ENCODE measurements around the gene BICDL2. TPM values are rescaled to one million over a fixed set of nuclear protein-coding genes. Genes with fewer than 3 reads are reported as not detected.

BICDL2 gene
- total RNA-seq, 1 donor from 2014 or later: not detected

GRCh38 chr16:2992383-2993081, 44.2 kb downstream of the BICDL2 start:
- intact Hi-C loops (cut with DNase I): no loop called here
- Histone ChIP-seq H3K36me3 (no peaks in the 10 kb centered on the region), H3K4me1 (no peaks in the 10 kb centered on the region), H3K4me3 (no peak overlapping the region), H3K27ac (no peak overlapping the region), H3K9me3 (no peaks in the 10 kb centered on the region), H3K27me3 (no peaks in the 10 kb centered on the region)
- no peak for DNase-seq (ENCODE audit: low spot score in 2 of 2)
- no peak for TF ChIP-seq CTCF (IDR thresholded peaks at IDR 0.05)

- no peak overlapping the region for H3K4me3 ChIP-seq
- no peak for TF ChIP-seq CTCF (IDR thresholded peaks at IDR 0.05)
- no peak overlapping the region for H3K27ac ChIP-seq
- no peaks in the 10 kb centered on the region for H3K27me3 ChIP-seq
- intact Hi-C loops (cut with DNase I): no loop called here
- H3K36me3 ChIP-seq: no peaks in the 10 kb centered on the region
- DNase-seq (ENCODE audit: low spot score in 2 of 2): no peak
- H3K4me1 ChIP-seq: no peaks in the 10 kb centered on the region
- no peaks in the 10 kb centered on the region for H3K9me3 ChIP-seq
Observed at GRCh38 chr16:2991566-2992261, 45.0 kb downstream of the BICDL2 start.

GRCh38 chr16:2990891-2991290, 45.9 kb downstream of the BICDL2 start:
- Histone ChIP-seq H3K4me3 (no peak overlapping the region), H3K4me1 (peaks cover 0 to 3% of the 10 kb centered on the region in 2 donors), H3K27ac (no peak overlapping the region), H3K36me3 (no peaks in the 10 kb centered on the region), H3K9me3 (no peaks in the 10 kb centered on the region), H3K27me3 (no peaks in the 10 kb centered on the region)
- no peak for DNase-seq (ENCODE audit: low spot score in 2 of 2)
- intact Hi-C loops (cut with DNase I): no loop called here
- no peak for TF ChIP-seq CTCF (IDR thresholded peaks at IDR 0.05)

- H3K27me3 ChIP-seq: no peaks in the 10 kb centered on the region
- TF ChIP-seq CTCF (IDR thresholded peaks at IDR 0.05): no peak
- no peak for DNase-seq (ENCODE audit: low spot score in 2 of 2)
- peaks cover 3% of the 10 kb centered on the region in 2 donors for H3K4me1 ChIP-seq
- intact Hi-C loops (cut with DNase I): no loop called here
- H3K4me3 ChIP-seq: no peak overlapping the region
- no peak overlapping the region for H3K27ac ChIP-seq
- H3K9me3 ChIP-seq: no peaks in the 10 kb centered on the region
- no peaks in the 10 kb centered on the region for H3K36me3 ChIP-seq
Observed at GRCh38 chr16:2988590-2989099, 48.1 kb downstream of the BICDL2 start.

GRCh38 chr16:2987833-2988232, 48.9 kb downstream of the BICDL2 start:
- TF ChIP-seq CTCF (IDR thresholded peaks at IDR 0.05): no peak
- Histone ChIP-seq H3K9me3 (no peaks in the 10 kb centered on the region), H3K4me1 (peaks cover 3 to 5% of the 10 kb centered on the region in 2 donors), H3K27me3 (no peaks in the 10 kb centered on the region), H3K4me3 (no peak overlapping the region), H3K27ac (no peak overlapping the region), H3K36me3 (no peaks in the 10 kb centered on the region)
- intact Hi-C loops (cut with DNase I): no loop called here
- no peak for DNase-seq (ENCODE audit: low spot score in 2 of 2)

Measured in ascending aorta (tissue), 2 donors.